PC-9 (cell line): ENCODE data around the gene ALK.

Source experiments
- EZH2 ChIP-seq: fragments of 200-600 bp; sonication (generic); IDR thresholded peaks from 2 replicates; pipeline ENCODE4 v1.8.0; 2017; ENCODE audit warnings: antibody characterized with exemption, low read depth
- TF ChIP-seq, protein P1 (sequence below): fragments of 200-600 bp; sonication (generic); conservative IDR thresholded peaks from 2 replicates; pipeline ENCODE4 v1.6.1; 2017; ENCODE audit warnings: mixed run types, antibody characterized with exemption, mild to moderate bottlenecking, moderate library complexity

DNA sequence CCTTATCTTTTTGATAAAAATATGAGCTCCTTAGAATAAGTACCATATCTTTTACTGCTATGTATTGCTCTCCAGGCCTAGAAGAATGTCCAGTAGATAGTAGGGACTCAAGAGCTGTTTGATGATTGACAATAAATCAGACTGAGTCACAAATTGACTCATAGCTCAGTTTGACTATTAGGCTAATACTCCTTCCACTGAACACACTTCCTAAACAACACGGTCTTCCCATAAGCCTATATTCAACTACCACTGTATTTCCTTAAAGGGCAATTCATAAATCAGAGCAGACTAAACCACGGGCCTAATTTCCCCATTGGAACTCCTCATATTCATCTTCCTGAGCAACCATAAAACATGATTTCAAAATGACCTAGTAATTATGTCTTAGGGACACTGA, 258.5 kb downstream of the ALK start:
- TF ChIP-seq, protein P1, sequence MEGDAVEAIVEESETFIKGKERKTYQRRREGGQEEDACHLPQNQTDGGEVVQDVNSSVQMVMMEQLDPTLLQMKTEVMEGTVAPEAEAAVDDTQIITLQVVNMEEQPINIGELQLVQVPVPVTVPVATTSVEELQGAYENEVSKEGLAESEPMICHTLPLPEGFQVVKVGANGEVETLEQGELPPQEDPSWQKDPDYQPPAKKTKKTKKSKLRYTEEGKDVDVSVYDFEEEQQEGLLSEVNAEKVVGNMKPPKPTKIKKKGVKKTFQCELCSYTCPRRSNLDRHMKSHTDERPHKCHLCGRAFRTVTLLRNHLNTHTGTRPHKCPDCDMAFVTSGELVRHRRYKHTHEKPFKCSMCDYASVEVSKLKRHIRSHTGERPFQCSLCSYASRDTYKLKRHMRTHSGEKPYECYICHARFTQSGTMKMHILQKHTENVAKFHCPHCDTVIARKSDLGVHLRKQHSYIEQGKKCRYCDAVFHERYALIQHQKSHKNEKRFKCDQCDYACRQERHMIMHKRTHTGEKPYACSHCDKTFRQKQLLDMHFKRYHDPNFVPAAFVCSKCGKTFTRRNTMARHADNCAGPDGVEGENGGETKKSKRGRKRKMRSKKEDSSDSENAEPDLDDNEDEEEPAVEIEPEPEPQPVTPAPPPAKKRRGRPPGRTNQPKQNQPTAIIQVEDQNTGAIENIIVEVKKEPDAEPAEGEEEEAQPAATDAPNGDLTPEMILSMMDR: no peak
- TF ChIP-seq EZH2: no peak
